ENCODE results near the gene NBPF1. TPM values are rescaled to one million over a fixed set of nuclear protein-coding genes. Genes with fewer than 3 reads are reported as not detected.
"Not testable (repeated sequence)": the region's sequence is repeated elsewhere in the genome, so short reads cannot be mapped to it uniquely, and the experiment has no call there.

The NBPF1 gene
- total RNA-seq, 4 donors from 2014 or later, result 38.9 to 50.9 (median 46.5) TPM

GRCh38 chr1:16614361-16615252 is 1.2 kb upstream of the NBPF1 start:
- H3K4me1 ChIP-seq, result peaks cover 12 to 15% of the 10 kb centered on the region in 2 donors
- intact Hi-C loops (cut with DNase I), result loop anchor here (5.0 kb wide), 1 partner anchor 333 kb away; no protein-coding TSS in a partner anchor
- WGBS, 2 donors, result 81 to 82% methylated on average over 11 of the region's 11 CpGs

GRCh38 chr1:16612332-16613172 is 812 bp downstream of the NBPF1 start:
- H3K27me3 ChIP-seq, result no peaks in the 10 kb centered on the region
- H3K36me3 ChIP-seq, result peaks cover 4 to 10% of the 10 kb centered on the region in 2 donors
- H3K4me1 ChIP-seq, result peaks cover 12 to 15% of the 10 kb centered on the region in 2 donors
- intact Hi-C loops (cut with DNase I), result no loop called here
- peak overlapping the region; percentile 59 to 82 (median 61) for H3K4me3 ChIP-seq (replicated peaks in 1 of 3)
- H3K27ac ChIP-seq, result peak overlapping the region in 2 of 3 donors; percentile 48 to 73
- H3K9me3 ChIP-seq, result no peaks in the 10 kb centered on the region
- WGBS, 2 donors, result 8 to 9% methylated on average over 31 of the region's 31 CpGs
- DNase-seq, result peak; percentile 47 to 56
- TF ChIP-seq POLR2A (IDR thresholded peaks at IDR 0.05) (no peak), CTCF (IDR thresholded peaks at IDR 0.05) (no peak)

More at GRCh38 chr1:16614361-16615252, 1.2 kb upstream of the NBPF1 start:
- TF ChIP-seq POLR2A (IDR thresholded peaks at IDR 0.05) (no peak), CTCF (IDR thresholded peaks at IDR 0.05) (no peak)
- no peak overlapping the region for H3K27ac ChIP-seq
- no peaks in the 10 kb centered on the region for H3K9me3 ChIP-seq
- peaks cover 4% of the 10 kb centered on the region in 2 donors for H3K36me3 ChIP-seq
- no peak for DNase-seq
- H3K27me3 ChIP-seq, result no peaks in the 10 kb centered on the region
- H3K4me3 ChIP-seq (replicated peaks in 1 of 3), result no peak overlapping the region

- DNase-seq; H3K4me3 ChIP-seq (replicated peaks in 1 of 3); intact Hi-C loops (cut with DNase I); H3K27me3 ChIP-seq; H3K9me3 ChIP-seq: not testable (repeated sequence)
- Histone ChIP-seq H3K27ac (peak overlapping the region in 1 of 3 donors; percentile 73), H3K36me3 (peaks cover 8 to 16% of the 10 kb centered on the region in 2 donors), H3K4me1 (peaks cover 12 to 15% of the 10 kb centered on the region in 2 donors)
- 84 to 87% methylated on average over 8 of the region's 8 CpGs for WGBS, 2 donors
Observed at GRCh38 chr1:16611981-16612331, 1.4 kb downstream of the NBPF1 start.

- H3K27ac ChIP-seq; H3K9me3 ChIP-seq; H3K27me3 ChIP-seq; DNase-seq; intact Hi-C loops (cut with DNase I); H3K4me3 ChIP-seq (replicated peaks in 1 of 3): not testable (repeated sequence)
- Histone ChIP-seq H3K4me1 (peaks cover 12 to 15% of the 10 kb centered on the region in 2 donors), H3K36me3 (peaks cover 8 to 21% of the 10 kb centered on the region in 2 donors)
- WGBS, 2 donors, result 85 to 91% methylated on average over 4 of the region's 4 CpGs
Observed at GRCh38 chr1:16611164-16611563, 2.2 kb downstream of the NBPF1 start.

GRCh38 chr1:16610553-16610952 is 2.8 kb downstream of the NBPF1 start:
- H3K27me3 ChIP-seq; DNase-seq; intact Hi-C loops (cut with DNase I); H3K9me3 ChIP-seq; H3K4me3 ChIP-seq (replicated peaks in 1 of 3); H3K27ac ChIP-seq: not testable (repeated sequence)
- Histone ChIP-seq H3K4me1 (peaks cover 12 to 15% of the 10 kb centered on the region in 2 donors), H3K36me3 (peaks cover 8 to 26% of the 10 kb centered on the region in 2 donors)
- WGBS, 2 donors, result 94 to 96% methylated on average over 5 of the region's 5 CpGs

- H3K27me3 ChIP-seq; H3K27ac ChIP-seq; H3K9me3 ChIP-seq; DNase-seq; intact Hi-C loops (cut with DNase I); H3K4me3 ChIP-seq (replicated peaks in 1 of 3): not testable (repeated sequence)
- peaks cover 8 to 29% of the 10 kb centered on the region in 2 donors for H3K36me3 ChIP-seq
- H3K4me1 ChIP-seq, result peaks cover 12 to 15% of the 10 kb centered on the region in 2 donors
- 83 to 85% methylated on average over 4 of the region's 4 CpGs for WGBS, 2 donors
Observed at GRCh38 chr1:16609761-16610160, 3.6 kb downstream of the NBPF1 start.

All from thyroid gland (tissue), 4 donors.